Adrenal gland (tissue), 5 donors: ENCODE data around the gene SUCLG2.

Experiments used
- CTCF ChIP-seq, 6 experiments: fragments of 450-650 bp in 4 of 6; fragments of 200-600 bp in 2 of 6; sonication (generic) in 1 of 6; IDR thresholded peaks; 1 replicate in 5 of 6; 2 replicates in 1 of 6; pipeline versions ENCODE4 v1.5.1 to v1.8.0; 2016 to 2021; ENCODE audit warnings: antibody characterized with exemption in 6 of 6, mild to moderate bottlenecking in 2 of 6, moderate library complexity in 1 of 6
- POLR2A ChIP-seq, 2 donors: fragments of 450-650 bp; IDR thresholded peaks; one replicate each; pipeline ENCODE4 v1.6.1; 2017; ENCODE audit warnings: antibody characterized with exemption in 2 of 2, mild to moderate bottlenecking in 2 of 2, moderate library complexity in 1 of 2
- donor health status: DM: no; HTN: no; CAD: no.

- TF ChIP-seq POLR2A (IDR thresholded peaks at IDR 0.05) (no peak), CTCF (IDR thresholded peaks at IDR 0.05) (no peak)
Measured at GRCh38 chr3:67662733-67663132, 8.3 kb upstream of the SUCLG2 start.
